A549 (cell line): ENCODE measurements around the gene PLIN5. TPM values are rescaled to one million over a fixed set of nuclear protein-coding genes. Genes with fewer than 3 reads are reported as not detected.

ENCODE experiments used
- ATAC-seq, 2 experiments: fragments of 200-7000 bp in 1 of 2; fragments of >200 bp in 1 of 2; cut with Nextera tagmentation in 1 of 2; cut with Tn5 transposase in 1 of 2; 3 replicates each; pipeline versions ENCODE4 v1.8.0 to v1.9.1; 2018 to 2020; ENCODE audit warnings: mild to moderate bottlenecking in 1 of 2, moderate library complexity in 1 of 2
- CTCF ChIA-PET: fragments of 300-600 bp; sonication (Branson Sonifier 250); formaldehyde crosslinking; extraction: SDS; loops from one replicate; lab custom pipeline; 2021; ENCODE audit warnings: antibody characterized with exemption, inconsistent platforms; lab: Yijun Ruan, JAX
- POLR2A ChIA-PET: fragments of 350-600 bp; formaldehyde crosslinking; extraction: SDS; loops from one replicate; lab custom pipeline; 2021; ENCODE audit warnings: antibody characterized with exemption, inconsistent platforms; lab: Yijun Ruan, JAX
- DNase-seq, 2 experiments: peaks; one replicate each; pipeline versions ENCODE4 v3.0.0 to v3.0.0-alpha.2; 2011 to 2016; ENCODE audit warnings: low read depth in 1 of 2, low spot score in 1 of 2
- FAIRE-seq: peaks from 2 replicates; lab custom pipeline; 2011; peaks lifted over from hg19 to GRCh38; lab: Jason Lieb, UNC
- H3K27ac ChIP-seq, 2 experiments: fragments of >200 bp; sonication (Bioruptor Twin); formaldehyde crosslinking; 3 replicates each; pipeline ENCODE4 v1.5.1; 2016 to 2017
- H3K4me1 ChIP-seq: fragments of >200 bp; sonication (Bioruptor Twin); formaldehyde crosslinking; 3 replicates; pipeline ENCODE4 v1.6.1; 2016
- H3K4me2 ChIP-seq: fragments of >200 bp; sonication (Bioruptor Twin); formaldehyde crosslinking; 3 replicates; pipeline ENCODE4 v1.6.1; 2016
- H3K4me3 ChIP-seq: fragments of >200 bp; sonication (Bioruptor Twin); formaldehyde crosslinking; 3 replicates; pipeline ENCODE4 v1.5.1; 2016
- H3K9me3 ChIP-seq: fragments of >200 bp; sonication (Bioruptor Twin); formaldehyde crosslinking; 3 replicates; pipeline ENCODE4 v1.6.1; 2016
- BHLHE40 ChIP-seq: IDR thresholded peaks from 2 replicates; pipeline ENCODE4 v1.6.1; 2012; ENCODE audit warnings: low read depth, low read length, inconsistent platforms
- CBX2 ChIP-seq: fragments of 200-600 bp; sonication (generic); IDR thresholded peaks from 2 replicates; pipeline ENCODE4 v1.6.1; 2016; ENCODE audit warnings: low read depth, mild to moderate bottlenecking, borderline replicate concordance
- EHMT2 ChIP-seq: fragments of 200-600 bp; sonication (generic); IDR thresholded peaks from 2 replicates; pipeline ENCODE4 v1.6.1; 2016; ENCODE audit warnings: antibody characterized with exemption, low read depth, mild to moderate bottlenecking, moderate library complexity
- GATA3 ChIP-seq: IDR thresholded peaks from 2 replicates; pipeline ENCODE4 v1.6.1; 2012; ENCODE audit warnings: borderline replicate concordance
- HOXB5 ChIP-seq: fragments of 250-450 bp; sonication (Bioruptor Pico); IDR thresholded peaks from 2 replicates; pipeline ENCODE4 v1.5.0; 2020; ENCODE audit warnings: mild to moderate bottlenecking, moderate library complexity
- JUNB ChIP-seq: fragments of >200 bp; sonication (Bioruptor Twin); formaldehyde crosslinking; IDR thresholded peaks from 2 replicates; pipeline ENCODE4 v1.6.1; 2016
- KDM5A ChIP-seq: fragments of 200-600 bp; sonication (generic); IDR thresholded peaks from 2 replicates; pipeline ENCODE4 v1.6.1; 2016; ENCODE audit warnings: antibody characterized with exemption, mild to moderate bottlenecking
- MAFK ChIP-seq: fragments of 450-650 bp; IDR thresholded peaks from 2 replicates; pipeline ENCODE4 v1.6.1; 2014; ENCODE audit not compliant: partially characterized antibody
- MAX ChIP-seq: IDR thresholded peaks from 2 replicates; pipeline ENCODE4 v1.6.1; 2012
- NFE2L2 ChIP-seq: fragments of 150-350 bp; conservative IDR thresholded peaks from 2 replicates; pipeline ENCODE4 v1.6.1; 2014; ENCODE audit warnings: low read length
- NPAS2 ChIP-seq: fragments of 250-450 bp; sonication (Bioruptor Pico); IDR thresholded peaks from 2 replicates; pipeline ENCODE4 v1.8.0; 2022; ENCODE audit warnings: mild to moderate bottlenecking, moderate library complexity, borderline replicate concordance
- NR3C1 ChIP-seq: fragments of >200 bp; sonication (Bioruptor Twin); formaldehyde crosslinking; IDR thresholded peaks from 3 replicates; pipeline ENCODE4 v1.6.1; 2017
- POLR2A ChIP-seq: IDR thresholded peaks from 2 replicates; pipeline ENCODE4 v1.6.1; 2012; ENCODE audit warnings: mild to moderate bottlenecking, low read length
- POLR2AphosphoS2 ChIP-seq: conservative IDR thresholded peaks from 2 replicates; pipeline ENCODE4 v1.6.1; 2012; ENCODE audit warnings: low read length, improper control_type of control experiment, inconsistent platforms
- REST ChIP-seq: fragments of 200-600 bp; sonication (generic); IDR thresholded peaks from 2 replicates; pipeline ENCODE4 v1.6.1; 2016; ENCODE audit warnings: antibody characterized with exemption, mild to moderate bottlenecking, moderate library complexity
- SMC3 ChIP-seq: fragments of >200 bp; sonication (Bioruptor Twin); formaldehyde crosslinking; IDR thresholded peaks from 3 replicates; pipeline ENCODE4 v1.6.1; 2018; ENCODE audit warnings: inconsistent platforms
- WGBS: methylation state at CpG from one replicate; pipeline ENCODE4 v1.1.6; 2017; ENCODE audit errors: missing lambda C conversion rate; 5-methylcytosine and 5-hydroxymethylcytosine counted together
- polyA minus RNA-seq: library from RNA; depleted of rRNA, polyadenylated mRNA; stranded (reverse); fragments of >200 nt; gene quantifications from 2 replicates; pipeline ENCODE4 v1.2.3, GENCODE V29; 2011; rRNA and poly(A)+ RNA removed
- polyA plus RNA-seq, 4 experiments: library from polyadenylated mRNA; depleted of rRNA in 3 of 4; stranded (reverse); fragments of >200 nt; fragmentation: RNase III in 1 of 4; extraction: RNeasy Plus Mini Kit Qiagen cat#74134 plus additional on column Dnase treatment in 1 of 4; gene quantifications; 2 replicates in 3 of 4; 3 replicates in 1 of 4; pipeline ENCODE4 v1.2.3, GENCODE V29; 2011 to 2017
- TF ChIP-seq, protein P1 (sequence below): fragments of 450-650 bp; IDR thresholded peaks from 2 replicates; pipeline ENCODE4 v1.6.1; 2014; ENCODE audit warnings: antibody characterized with exemption
- TF ChIP-seq, protein P2 (sequence below): IDR thresholded peaks from 2 replicates; pipeline ENCODE4 v1.6.1; 2012

The PLIN5 gene, protein sequence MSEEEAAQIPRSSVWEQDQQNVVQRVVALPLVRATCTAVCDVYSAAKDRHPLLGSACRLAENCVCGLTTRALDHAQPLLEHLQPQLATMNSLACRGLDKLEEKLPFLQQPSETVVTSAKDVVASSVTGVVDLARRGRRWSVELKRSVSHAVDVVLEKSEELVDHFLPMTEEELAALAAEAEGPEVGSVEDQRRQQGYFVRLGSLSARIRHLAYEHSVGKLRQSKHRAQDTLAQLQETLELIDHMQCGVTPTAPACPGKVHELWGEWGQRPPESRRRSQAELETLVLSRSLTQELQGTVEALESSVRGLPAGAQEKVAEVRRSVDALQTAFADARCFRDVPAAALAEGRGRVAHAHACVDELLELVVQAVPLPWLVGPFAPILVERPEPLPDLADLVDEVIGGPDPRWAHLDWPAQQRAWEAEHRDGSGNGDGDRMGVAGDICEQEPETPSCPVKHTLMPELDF
- polyA plus RNA-seq (2011; rRNA removed): 0.04 and 0.25 TPM in 2 replicates
- 0.04 and 0.05 TPM in 2 replicates for polyA plus RNA-seq (2012; cell fraction: cytosol; rRNA removed)
- 0.31 and 0.49 TPM in 2 replicates for polyA plus RNA-seq (2012; cell fraction: nucleus; rRNA removed)
- 0.08 to 0.11 TPM in 2 of 3 replicates, not detected in the other for polyA plus RNA-seq (2017; fragmentation: RNase III; extraction: RNeasy Plus Mini Kit Qiagen cat#74134 plus additional on column Dnase treatment)
- not detected in 2 replicates for polyA minus RNA-seq

DNA sequence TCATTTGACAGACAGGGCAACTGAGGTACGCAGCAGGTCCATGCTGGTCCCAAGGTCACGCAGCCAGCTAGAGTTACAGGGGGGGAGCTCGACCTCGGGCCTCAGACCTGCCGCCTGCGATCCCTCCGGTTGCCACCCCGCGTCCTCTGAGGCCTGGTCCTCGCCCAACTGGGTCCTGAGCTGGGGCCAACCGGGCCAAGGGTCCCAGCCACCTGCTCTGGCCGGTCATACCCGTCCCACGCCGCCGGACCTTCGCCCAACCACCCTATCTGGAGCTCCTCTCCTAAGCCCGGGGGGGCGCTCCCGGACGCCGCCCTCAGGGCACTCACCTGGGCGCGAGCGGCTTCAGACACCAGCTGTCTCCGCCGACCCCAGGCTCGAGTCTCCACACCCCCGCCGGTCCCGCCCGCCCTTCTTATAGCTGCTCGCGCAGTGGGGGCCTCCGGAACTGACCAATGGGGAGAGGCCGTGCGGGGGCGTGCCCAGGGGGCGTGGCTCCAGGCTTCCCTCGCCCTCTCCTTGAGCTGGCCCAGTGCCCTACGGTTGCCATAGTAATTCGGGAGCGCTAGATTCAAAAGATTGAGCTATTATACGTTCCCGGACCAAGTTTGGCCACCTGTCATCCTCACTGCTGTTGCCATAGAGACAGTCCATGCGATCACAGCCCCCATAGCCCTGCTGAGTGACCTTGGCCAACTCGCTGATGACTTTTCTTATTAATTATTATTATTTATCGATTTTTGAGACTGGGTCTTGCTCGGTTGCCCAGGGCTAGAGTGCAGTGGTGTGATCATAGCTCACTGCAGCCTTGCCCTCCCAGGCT lies at the start of gene PLIN5:
Gene PLIN5, minus strand, starts transcription at position 389 of the 823 bp plus-strand sequence. CDS start 1,150 bp downstream, outside the sequence.
- CTCF ChIA-PET: interaction anchor here (0.6 to 3.5 kb wide), 5 partner anchors 11 to 545 kb away, joined by 3 to 51 read pairs (median 6); no protein-coding TSS in a partner anchor
- H3K4me3 ChIP-seq: peak within 1 kb of the TSS; percentile 32; the same call in 1 of the 3 replicates
- DNase-seq (peak; percentile 65 to 66), FAIRE-seq (no peak), ATAC-seq (peak; percentile 61 to 83)
- H3K4me2 ChIP-seq: peak within 1 kb of the TSS; percentile 75
- TF ChIP-seq, protein P1, sequence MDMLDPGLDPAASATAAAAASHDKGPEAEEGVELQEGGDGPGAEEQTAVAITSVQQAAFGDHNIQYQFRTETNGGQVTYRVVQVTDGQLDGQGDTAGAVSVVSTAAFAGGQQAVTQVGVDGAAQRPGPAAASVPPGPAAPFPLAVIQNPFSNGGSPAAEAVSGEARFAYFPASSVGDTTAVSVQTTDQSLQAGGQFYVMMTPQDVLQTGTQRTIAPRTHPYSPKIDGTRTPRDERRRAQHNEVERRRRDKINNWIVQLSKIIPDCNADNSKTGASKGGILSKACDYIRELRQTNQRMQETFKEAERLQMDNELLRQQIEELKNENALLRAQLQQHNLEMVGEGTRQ: no peak
- TF ChIP-seq KDM5A (no peak), JUNB (no peak), NFE2L2 (no peak), POLR2A (no peak), REST (no peak), MAFK (no peak), POLR2AphosphoS2 (no peak), MAX (no peak), BHLHE40 (no peak), NR3C1 (no peak), HOXB5 (CRISPR knock-in tag) (no peak), SMC3 (no peak), CBX2 (no peak), GATA3 (no peak), EHMT2 (no peak), NPAS2 (CRISPR knock-in tag) (no peak)
- TF ChIP-seq, protein P2, sequence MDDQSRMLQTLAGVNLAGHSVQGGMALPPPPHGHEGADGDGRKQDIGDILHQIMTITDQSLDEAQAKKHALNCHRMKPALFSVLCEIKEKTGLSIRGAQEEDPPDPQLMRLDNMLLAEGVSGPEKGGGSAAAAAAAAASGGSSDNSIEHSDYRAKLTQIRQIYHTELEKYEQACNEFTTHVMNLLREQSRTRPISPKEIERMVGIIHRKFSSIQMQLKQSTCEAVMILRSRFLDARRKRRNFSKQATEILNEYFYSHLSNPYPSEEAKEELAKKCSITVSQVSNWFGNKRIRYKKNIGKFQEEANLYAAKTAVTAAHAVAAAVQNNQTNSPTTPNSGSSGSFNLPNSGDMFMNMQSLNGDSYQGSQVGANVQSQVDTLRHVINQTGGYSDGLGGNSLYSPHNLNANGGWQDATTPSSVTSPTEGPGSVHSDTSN: no peak
- POLR2A ChIA-PET: interaction anchor here (0.9 kb wide), 1 partner anchor 14 kb away, joined by 4 read pairs; no protein-coding TSS in a partner anchor
- H3K27ac ChIP-seq: 0 out of 6 replicates have a peak within 1 kb of the TSS, but pooled peaks of 1 of the 2 experiments have one; percentile 28
- H3K4me1 ChIP-seq: no peaks in the 10 kb centered on the region
- WGBS: 23% methylated on average over 15 of the region's 49 CpGs
- H3K9me3 ChIP-seq: no peaks in the 10 kb centered on the region
